Thoracic aorta (tissue), 2 donors: ENCODE data around the gene CACNA1I. TPM values are rescaled to one million over a fixed set of nuclear protein-coding genes. Genes with fewer than 3 reads are reported as not detected.

Experiments used
- ATAC-seq: fragments of 150-250 bp; one replicate; pipeline ENCODE4 v1.8.0; 2017; ENCODE audit warnings: low read depth; ENCODE audit not compliant: insufficient number of reproducible peaks, low FRiP score
- DNase-seq: peaks from one replicate; pipeline ENCODE4 v3.0.0-alpha.2; 2020; ENCODE audit warnings: low spot score
- H3K27ac ChIP-seq, 2 donors: fragments of 200-600 bp; sonication (generic); 1 replicate in 1 of 2; 2 replicates in 1 of 2; pipeline ENCODE4 v1.5.1; 2016; ENCODE audit warnings: mild to moderate bottlenecking in 2 of 2, moderate library complexity in 2 of 2
- H3K27me3 ChIP-seq: fragments of 200-600 bp; sonication (generic); replicated peaks from 2 replicates; pipeline ENCODE4 v1.6.0; 2016; ENCODE audit warnings: mild to moderate bottlenecking; ENCODE audit not compliant: insufficient read depth
- H3K36me3 ChIP-seq: fragments of 200-600 bp; sonication (generic); one replicate; pipeline ENCODE4 v1.5.1; 2016
- H3K4me1 ChIP-seq, 2 donors: fragments of 200-600 bp; sonication (generic); 1 replicate in 1 of 2; 2 replicates in 1 of 2; pipeline versions ENCODE4 v1.5.1 to v1.6.0; 2016; ENCODE audit warnings: low read depth in 2 of 2, mild to moderate bottlenecking in 1 of 2; ENCODE audit not compliant: control insufficient read depth in 1 of 2
- H3K4me3 ChIP-seq: fragments of 200-600 bp; sonication (generic); 2 replicates; pipeline ENCODE4 v1.5.1; 2016; ENCODE audit warnings: mild to moderate bottlenecking
- H3K9me3 ChIP-seq: fragments of 200-600 bp; sonication (generic); 2 replicates; pipeline ENCODE4 v1.5.1; 2016
- CTCF ChIP-seq: fragments of 200-600 bp; sonication (generic); IDR thresholded peaks from one replicate; pipeline ENCODE4 v1.5.1; 2019; ENCODE audit warnings: antibody characterized with exemption
- total RNA-seq, 2 donors: library from RNA; depleted of rRNA; stranded (reverse); fragments of >200 nt; gene quantifications; one replicate each; pipeline versions ENCODE4 v1.1.0 to v1.2.3, GENCODE V29; 2016

CACNA1I gene
- total RNA-seq, 2 donors from 2014 or later = 0.14 to 0.21 TPM

GRCh38 chr22:39631381-39632286 is 61.1 kb downstream of the CACNA1I start:
- ATAC-seq = no peak
- Histone ChIP-seq H3K9me3 (no peaks in the 10 kb centered on the region), H3K27me3 (no peaks in the 10 kb centered on the region), H3K36me3 (no peaks in the 10 kb centered on the region), H3K4me1 (no peaks in the 10 kb centered on the region), H3K4me3 (no peak overlapping the region), H3K27ac (no peak overlapping the region)
- TF ChIP-seq CTCF = no peak
- DNase-seq = no peak

GRCh38 chr22:39634530-39635405 is 64.2 kb downstream of the CACNA1I start:
- Histone ChIP-seq H3K4me1 (no peaks in the 10 kb centered on the region), H3K36me3 (no peaks in the 10 kb centered on the region), H3K9me3 (no peaks in the 10 kb centered on the region), H3K27ac (no peak overlapping the region), H3K27me3 (no peaks in the 10 kb centered on the region), H3K4me3 (no peak overlapping the region)
- no peak for TF ChIP-seq CTCF
- DNase-seq (no peak), ATAC-seq (no peak)

- no peak for DNase-seq
- Histone ChIP-seq H3K4me3 (no peak overlapping the region), H3K36me3 (no peaks in the 10 kb centered on the region), H3K27me3 (no peaks in the 10 kb centered on the region), H3K4me1 (no peaks in the 10 kb centered on the region), H3K9me3 (no peaks in the 10 kb centered on the region), H3K27ac (no peak overlapping the region)
- ATAC-seq = no peak
- no peak for TF ChIP-seq CTCF
Measured at GRCh38 chr22:39635719-39636118, 65.2 kb downstream of the CACNA1I start.

DNA sequence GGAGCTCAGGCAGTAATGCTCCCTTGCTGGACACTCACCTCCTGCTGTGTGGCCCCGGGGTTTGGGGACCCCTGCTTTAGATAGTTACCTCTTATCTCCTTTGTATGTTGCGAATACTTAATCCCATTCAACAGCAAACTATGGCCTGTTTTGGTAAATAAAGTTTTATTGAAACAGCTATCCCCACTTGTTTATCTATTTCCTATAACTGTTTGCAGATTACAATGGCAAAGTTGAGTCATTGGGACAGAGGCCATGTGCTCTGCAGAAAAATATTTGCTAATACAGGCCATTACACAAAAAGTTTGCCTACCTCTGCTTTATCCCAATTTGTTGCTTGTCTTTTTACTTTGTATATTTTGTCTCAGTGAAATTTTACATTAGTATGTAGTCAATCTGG is 68.4 kb downstream of the CACNA1I start:
- Histone ChIP-seq H3K27ac (no peak overlapping the region), H3K9me3 (no peaks in the 10 kb centered on the region), H3K4me1 (no peaks in the 10 kb centered on the region), H3K27me3 (no peaks in the 10 kb centered on the region), H3K4me3 (no peak overlapping the region), H3K36me3 (no peaks in the 10 kb centered on the region)
- TF ChIP-seq CTCF = no peak
- ATAC-seq (no peak), DNase-seq (no peak)

DNA sequence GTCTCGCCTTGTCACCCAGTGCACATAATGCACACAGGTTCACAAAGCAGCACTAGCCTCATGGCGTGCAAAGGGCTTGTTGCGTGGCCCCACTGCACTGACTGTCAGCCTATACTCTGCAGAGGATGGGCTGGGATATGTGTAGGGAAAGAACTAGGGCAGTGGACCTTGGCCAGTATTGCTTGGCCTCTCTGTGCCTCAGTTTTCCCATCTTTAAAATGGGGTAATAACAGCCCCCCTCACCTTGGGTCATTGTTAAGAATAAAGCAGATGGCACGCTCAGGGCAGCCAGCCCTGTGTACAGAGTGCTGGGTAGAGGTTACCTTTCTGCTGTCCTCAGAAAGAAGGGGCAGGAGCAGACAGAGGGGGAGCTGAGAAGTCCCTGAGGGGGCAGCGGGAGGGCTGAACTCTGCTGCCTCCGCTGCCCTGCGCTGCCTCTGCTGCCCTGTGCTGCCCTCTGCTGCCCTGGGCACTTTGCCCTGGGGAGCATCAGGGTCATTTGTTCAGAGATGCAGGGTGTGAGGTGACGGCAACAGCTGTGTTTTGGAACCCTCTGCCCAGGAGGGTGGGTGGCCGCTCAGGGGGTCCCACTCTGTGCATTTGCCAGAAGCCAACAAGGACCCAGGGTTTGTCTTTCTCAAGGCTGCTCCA is 71.2 kb downstream of the CACNA1I start:
- no peak overlapping the region for H3K4me3 ChIP-seq
- no peaks in the 10 kb centered on the region for H3K36me3 ChIP-seq
- no peak overlapping the region for H3K27ac ChIP-seq
- ATAC-seq (no peak), DNase-seq (no peak)
- TF ChIP-seq CTCF = no peak
- no peaks in the 10 kb centered on the region for H3K9me3 ChIP-seq
- no peaks in the 10 kb centered on the region for H3K27me3 ChIP-seq
- no peaks in the 10 kb centered on the region for H3K4me1 ChIP-seq
